GM23338 (cell line): ENCODE data around the gene MPP3. TPM values are rescaled to one million over a fixed set of nuclear protein-coding genes. Genes with fewer than 3 reads are reported as not detected.

Experiments
- ATAC-seq: fragments of 200-7000 bp; cut with Tn5 transposase; 3 replicates; pipeline ENCODE4 v1.9.1; 2020
- DNase-seq: peaks from one replicate; pipeline ENCODE4 v3.0.0-alpha.2; 2015; ENCODE audit warnings: low spot score
- H2AFZ ChIP-seq: fragments of 200-600 bp; sonication (generic); 2 replicates; pipeline ENCODE4 v1.8.0; 2016; ENCODE audit warnings: antibody characterized with exemption, mild to moderate bottlenecking, moderate library complexity
- H3F3A ChIP-seq: fragments of 200-600 bp; sonication (generic); replicated peaks from 2 replicates; pipeline ENCODE4 v1.8.0; 2017; ENCODE audit warnings: antibody characterized with exemption, mixed run types, low read depth
- H3K27ac ChIP-seq: fragments of 200-600 bp; sonication (generic); 2 replicates; pipeline ENCODE4 v1.6.1; 2016; ENCODE audit warnings: low read depth
- H3K27me3 ChIP-seq: fragments of 200-600 bp; sonication (generic); 2 replicates; pipeline ENCODE4 v1.8.0; 2016; ENCODE audit warnings: mild to moderate bottlenecking, mixed run types, moderate library complexity; ENCODE audit not compliant: insufficient read depth
- H3K36me3 ChIP-seq: fragments of 200-600 bp; sonication (generic); 2 replicates; pipeline ENCODE4 v1.8.0; 2016; ENCODE audit warnings: mild to moderate bottlenecking; ENCODE audit not compliant: insufficient read depth
- H3K4me1 ChIP-seq: fragments of 200-600 bp; sonication (generic); 2 replicates; pipeline ENCODE4 v1.8.0; 2016; ENCODE audit warnings: mild to moderate bottlenecking, moderate library complexity; ENCODE audit not compliant: insufficient read depth
- H3K4me2 ChIP-seq: fragments of 200-600 bp; sonication (generic); 2 replicates; pipeline ENCODE4 v1.7.1; 2017; ENCODE audit warnings: mixed run types
- H3K4me3 ChIP-seq: fragments of 200-600 bp; sonication (generic); 2 replicates; pipeline ENCODE4 v1.6.1; 2016; ENCODE audit warnings: mixed run types
- H3K79me2 ChIP-seq: fragments of 200-600 bp; sonication (generic); replicated peaks from 2 replicates; pipeline ENCODE4 v1.8.0; 2017; ENCODE audit warnings: mild to moderate bottlenecking; ENCODE audit not compliant: insufficient read depth
- H3K9me2 ChIP-seq: fragments of 200-600 bp; sonication (generic); 2 replicates; pipeline ENCODE4 v1.8.0; 2017; ENCODE audit not compliant: insufficient read depth
- H4K20me1 ChIP-seq: fragments of 200-600 bp; sonication (generic); replicated peaks from 2 replicates; pipeline ENCODE4 v1.8.0; 2017; ENCODE audit warnings: mild to moderate bottlenecking; ENCODE audit not compliant: insufficient read depth
- H3K27ac Mint-ChIP-seq: 2 replicates; pipeline ENCODE4 v1.8.0; 2020; ENCODE audit warnings: inconsistent platforms, mild to moderate bottlenecking, moderate library complexity, mixed read lengths
- H3K27me3 Mint-ChIP-seq: 3 replicates; pipeline ENCODE4 v1.8.0; 2022; ENCODE audit warnings: low read depth, mild to moderate bottlenecking, moderate library complexity, mixed read lengths, inconsistent platforms; ENCODE audit not compliant: insufficient read depth, poor library complexity
- H3K36me3 Mint-ChIP-seq: 3 replicates; pipeline ENCODE4 v1.8.0; 2021; ENCODE audit warnings: low read depth, mild to moderate bottlenecking, inconsistent platforms, moderate library complexity, mixed read lengths
- H3K4me1 Mint-ChIP-seq: 3 replicates; pipeline ENCODE4 v1.8.0; 2020; ENCODE audit warnings: mild to moderate bottlenecking, inconsistent platforms, mixed read lengths
- H3K4me3 Mint-ChIP-seq: 3 replicates; pipeline ENCODE4 v1.8.0; 2021; ENCODE audit warnings: moderate library complexity, mild to moderate bottlenecking, inconsistent platforms, mixed read lengths
- H3K9me3 Mint-ChIP-seq: 3 replicates; pipeline ENCODE4 v1.8.0; 2020; ENCODE audit warnings: moderate library complexity, mild to moderate bottlenecking, inconsistent platforms, mixed read lengths
- CTCF ChIP-seq, 2 experiments: fragments of 200-600 bp in 1 of 2; sonication (generic) in 1 of 2; conservative IDR thresholded peaks; 2 replicates each; pipeline versions ENCODE4 v1.5.1 to v1.6.1; 2016 to 2017; ENCODE audit warnings: antibody characterized with exemption in 2 of 2, low read depth in 2 of 2, mild to moderate bottlenecking in 2 of 2, moderate library complexity in 1 of 2
- ETS1 ChIP-seq: IDR thresholded peaks from 2 replicates; pipeline ENCODE4 v1.6.1; 2016; ENCODE audit warnings: antibody characterized with exemption
- EZH2 ChIP-seq: fragments of 200-600 bp; sonication (generic); IDR thresholded peaks from one replicate; pipeline ENCODE4 v1.8.0; 2017; ENCODE audit warnings: antibody characterized with exemption, mild to moderate bottlenecking, low read depth; ENCODE audit not compliant: unreplicated experiment
- JUNB ChIP-seq: IDR thresholded peaks from one replicate; pipeline ENCODE4 v1.6.1; 2016; ENCODE audit warnings: antibody characterized with exemption; ENCODE audit not compliant: unreplicated experiment
- POLR2AphosphoS5 ChIP-seq: IDR thresholded peaks from 2 replicates; pipeline ENCODE4 v1.6.1; 2016; ENCODE audit warnings: antibody characterized with exemption, low read depth
- REST ChIP-seq: IDR thresholded peaks from one replicate; pipeline ENCODE4 v1.6.1; 2018; ENCODE audit warnings: antibody characterized with exemption; ENCODE audit not compliant: unreplicated experiment
- STAT1 ChIP-seq: IDR thresholded peaks from one replicate; pipeline ENCODE4 v1.6.1; 2016; ENCODE audit warnings: antibody characterized with exemption; ENCODE audit not compliant: unreplicated experiment
- ZNF114 ChIP-seq: fragments of 250-450 bp; sonication (Bioruptor Pico); IDR thresholded peaks from 2 replicates; pipeline ENCODE4 v1.5.0; 2020; ENCODE audit warnings: mild to moderate bottlenecking, moderate library complexity
- ZNF331 ChIP-seq: fragments of 250-450 bp; sonication (Bioruptor Pico); IDR thresholded peaks from 2 replicates; pipeline ENCODE4 v1.5.0; 2020; ENCODE audit warnings: low read depth, mild to moderate bottlenecking, moderate library complexity
- ZNF462 ChIP-seq: fragments of 250-450 bp; sonication (Bioruptor Pico); IDR thresholded peaks from 2 replicates; pipeline ENCODE4 v1.5.0; 2020; ENCODE audit warnings: mild to moderate bottlenecking, moderate library complexity
- polyA plus RNA-seq: library from polyadenylated mRNA; unstranded; fragments of >200 nt; fragmentation: Nextera tagmentation; extraction: Ambion mirVana; gene quantifications from 2 replicates; pipeline ENCODE4 v1.2.1, GENCODE V29; 2016
- total RNA-seq: library from RNA; depleted of rRNA; stranded (reverse); fragments of >200 nt; shearing (Covaris generic); gene quantifications from 2 replicates; pipeline ENCODE4 v1.2.3, GENCODE V29; 2014

MPP3 gene
- total and polyA plus RNA-seq, 2 experiments from 2014 or later: 6.6 to 7.4 TPM

GRCh38 chr17:43768943-43769342 lies 64.0 kb downstream of the MPP3 start:
- H2AFZ ChIP-seq: no peak overlapping the region
- Mint-ChIP-seq H3K27me3 (peaks cover 5% of the 10 kb centered on the region), H3K27ac (no peak overlapping the region), H3K9me3 (no peaks in the 10 kb centered on the region), H3K4me1 (no peaks in the 10 kb centered on the region), H3K4me3 (no peak overlapping the region), H3K36me3 (peaks cover 33% of the 10 kb centered on the region)
- no peaks in the 10 kb centered on the region for H4K20me1 ChIP-seq
- H3K27me3 ChIP-seq: no peaks in the 10 kb centered on the region
- DNase-seq (no peak), ATAC-seq (no peak)
- no peak overlapping the region for H3K4me3 ChIP-seq
- TF ChIP-seq ZNF331 (CRISPR knock-in tag) (no peak), JUNB (no peak), ZNF114 (no peak)
- H3K27ac ChIP-seq: no peak overlapping the region
- no peaks in the 10 kb centered on the region for H3F3A ChIP-seq
- no peak overlapping the region for H3K4me2 ChIP-seq
- 0 out of 2 replicates have a peak, but pooled peaks cover 5% of the 10 kb centered on the region for H3K36me3 ChIP-seq
- no peaks in the 10 kb centered on the region for H3K4me1 ChIP-seq
- no peaks in the 10 kb centered on the region for H3K9me2 ChIP-seq
- no peaks in the 10 kb centered on the region for H3K79me2 ChIP-seq

- Histone ChIP-seq H3K27ac (no peak overlapping the region), H3K27me3 (no peaks in the 10 kb centered on the region), H3K9me2 (no peaks in the 10 kb centered on the region), H3K36me3 (0 out of 2 replicates have a peak, but pooled peaks cover 3% of the 10 kb centered on the region), H3K4me2 (no peak overlapping the region), H3K4me3 (no peak overlapping the region), H2AFZ (no peak overlapping the region), H4K20me1 (no peaks in the 10 kb centered on the region), H3K4me1 (no peaks in the 10 kb centered on the region), H3K79me2 (no peaks in the 10 kb centered on the region), H3F3A (no peaks in the 10 kb centered on the region)
- Mint-ChIP-seq H3K27me3 (peaks cover 5% of the 10 kb centered on the region), H3K4me3 (no peak overlapping the region), H3K36me3 (peaks cover 29% of the 10 kb centered on the region), H3K27ac (no peak overlapping the region), H3K9me3 (no peaks in the 10 kb centered on the region), H3K4me1 (no peaks in the 10 kb centered on the region)
- no peak for ATAC-seq
- DNase-seq: no peak
- no peak for TF ChIP-seq CTCF (conservative IDR thresholded peaks at IDR 0.05; ENCODE audit: low read depth in 2 of 2)
- TF ChIP-seq ZNF462 (CRISPR knock-in tag): no peak
- TF ChIP-seq STAT1: no peak
- TF ChIP-seq REST: no peak
- no peak for TF ChIP-seq JUNB
- TF ChIP-seq POLR2AphosphoS5: no peak
- no peak for TF ChIP-seq EZH2
- TF ChIP-seq ETS1: no peak
- no peak for TF ChIP-seq ZNF114
Measured at GRCh38 chr17:43768382-43768781, 64.6 kb downstream of the MPP3 start.
